Natural killer cell (primary cell): ENCODE results near the gene TMEM150A. TPM values are rescaled to one million over a fixed set of nuclear protein-coding genes. Genes with fewer than 3 reads are reported as not detected.
"Not testable (repeated sequence)": the region's sequence is repeated elsewhere in the genome, so short reads cannot be mapped to it uniquely, and the experiment has no call there.

Experiments
- ATAC-seq, 3 donors: fragments of 150-1000 bp in 2 of 3; fragments of 200-7000 bp in 1 of 3; cut with Tn5 transposase; 1 replicate in 1 of 3; 2 replicates in 2 of 3; pipeline ENCODE4 v1.10.0; 2021; ENCODE audit warnings: mild to moderate bottlenecking in 2 of 3, moderate library complexity in 2 of 3
- DNase-seq, 2 donors: peaks; one replicate each; pipeline versions ENCODE4 v3.0.0 to v3.0.0-alpha.2; 2013 to 2021; ENCODE audit warnings: mixed read lengths in 1 of 2
- H3K27ac ChIP-seq: one replicate; pipeline ENCODE4 v1.5.1; 2013; ENCODE audit warnings: mild to moderate bottlenecking, low read length
- H3K27me3 ChIP-seq: one replicate; pipeline ENCODE4 v1.6.1; 2013; ENCODE audit warnings: low read length; ENCODE audit not compliant: control insufficient read depth, insufficient read depth
- H3K36me3 ChIP-seq: one replicate; pipeline ENCODE4 v1.6.1; 2013; ENCODE audit warnings: low read length; ENCODE audit not compliant: control insufficient read depth, insufficient read depth
- H3K4me1 ChIP-seq: one replicate; pipeline ENCODE4 v1.6.1; 2013; ENCODE audit warnings: low read length; ENCODE audit not compliant: control insufficient read depth, insufficient read depth
- H3K4me3 ChIP-seq: one replicate; pipeline ENCODE4 v1.5.1; 2013; ENCODE audit warnings: low read length
- H3K9me3 ChIP-seq: one replicate; pipeline ENCODE4 v1.6.1; 2013; ENCODE audit warnings: low read length; ENCODE audit not compliant: control insufficient read depth, insufficient read depth
- H3K27ac Mint-ChIP-seq, 2 donors: one replicate each; pipeline ENCODE4 v1.8.0; 2022; ENCODE audit warnings: mild to moderate bottlenecking in 2 of 2, mixed read lengths in 2 of 2, moderate library complexity in 1 of 2
- H3K27me3 Mint-ChIP-seq, 2 donors: one replicate each; pipeline ENCODE4 v1.8.0; 2022; ENCODE audit warnings: low read depth in 2 of 2, mixed read lengths in 2 of 2
- H3K36me3 Mint-ChIP-seq: one replicate; pipeline ENCODE4 v1.8.0; 2022; ENCODE audit warnings: mixed read lengths
- H3K4me1 Mint-ChIP-seq, 2 donors: one replicate each; pipeline ENCODE4 v1.8.0; 2022; ENCODE audit warnings: mixed read lengths in 2 of 2
- H3K4me3 Mint-ChIP-seq: one replicate; pipeline ENCODE4 v1.8.0; 2022; ENCODE audit warnings: mild to moderate bottlenecking, moderate library complexity, mixed read lengths
- H3K9me3 Mint-ChIP-seq, 2 donors: one replicate each; pipeline ENCODE4 v1.8.0; 2022; ENCODE audit warnings: mixed read lengths in 2 of 2
- CTCF ChIP-seq: fragments of 200-600 bp; IDR thresholded peaks from one replicate; pipeline ENCODE4 v1.8.0; 2022; ENCODE audit warnings: antibody characterized with exemption
- WGBS: methylation state at CpG from one replicate; pipeline ENCODE4 v1.1.7; 2013; ENCODE audit warnings: missing lambda C conversion rate; ENCODE audit not compliant: insufficient coverage; 5-methylcytosine and 5-hydroxymethylcytosine counted together
- intact Hi-C: fragments of 100-400 bp; cut with micrococcal nuclease; formaldehyde crosslinking; loops from one replicate; pipeline ENCODE4 v1.14.2; 2022
- total RNA-seq, 4 donors: library from RNA; stranded (reverse); fragments of 120-200 nt in 1 of 4; gene quantifications; one replicate each; pipeline versions ENCODE4 v1.2.3 to v1.2.4, GENCODE V29; 2013 to 2022

Gene TMEM150A
- total RNA-seq, 3 donors from 2014 or later (not counting 1 experiment from before 2014, with no cell fraction given): 10.4 to 13.3 (median 10.9) TPM

- intact Hi-C loops: no loop called here
Observed at GRCh38 chr2:85593023-85593422, 9.5 kb downstream of the TMEM150A start.

GRCh38 chr2:85592299-85592698 is 10.2 kb downstream of the TMEM150A start:
- intact Hi-C loops, H3K27ac Mint-ChIP-seq, H3K27me3 ChIP-seq, H3K9me3 ChIP-seq, H3K36me3 ChIP-seq, ATAC-seq, H3K4me3 ChIP-seq, H3K27me3 Mint-ChIP-seq, DNase-seq, H3K27ac ChIP-seq, H3K9me3 Mint-ChIP-seq, H3K36me3 Mint-ChIP-seq: not testable (repeated sequence)
- H3K4me1 ChIP-seq: peaks cover 33% of the 10 kb centered on the region
- H3K4me1 Mint-ChIP-seq: peaks cover 41 to 53% of the 10 kb centered on the region in 2 donors
- WGBS: 93% methylated on average over 9 of the region's 9 CpGs
- peak overlapping the region; percentile 45 for H3K4me3 Mint-ChIP-seq

More at GRCh38 chr2:85593023-85593422, 9.5 kb downstream of the TMEM150A start:
- Mint-ChIP-seq H3K9me3 (no peaks in the 10 kb centered on the region), H3K36me3 (no peaks in the 10 kb centered on the region), H3K4me1 (peaks cover 35 to 47% of the 10 kb centered on the region in 2 donors), H3K27me3 (no peaks in the 10 kb centered on the region), H3K27ac (peak overlapping the region in 1 of 2 donors; percentile 60), H3K4me3 (peak overlapping the region; percentile 58)
- H3K9me3 ChIP-seq: no peaks in the 10 kb centered on the region
- ATAC-seq (no peak), DNase-seq (no peak)
- H3K27me3 ChIP-seq: no peaks in the 10 kb centered on the region
- peaks cover 8% of the 10 kb centered on the region for H3K36me3 ChIP-seq
- WGBS: 80% methylated on average over 3 of the region's 3 CpGs
- H3K4me3 ChIP-seq: no peak overlapping the region
- H3K4me1 ChIP-seq: peaks cover 31% of the 10 kb centered on the region
- TF ChIP-seq CTCF: no peak
- H3K27ac ChIP-seq: no peak overlapping the region

GRCh38 chr2:85591563-85591962 is 10.9 kb downstream of the TMEM150A start:
- no peak overlapping the region for H3K27ac ChIP-seq
- peak overlapping the region in 1 of 2 donors; percentile 36 for H3K27ac Mint-ChIP-seq
- peaks cover 28% of the 10 kb centered on the region for H3K4me1 ChIP-seq
- ATAC-seq: no peak
- no peaks in the 10 kb centered on the region for H3K9me3 ChIP-seq
- H3K9me3 Mint-ChIP-seq: no peaks in the 10 kb centered on the region
- peak overlapping the region; percentile 40 for H3K4me3 Mint-ChIP-seq
- intact Hi-C loops: no loop called here
- H3K27me3 Mint-ChIP-seq: no peaks in the 10 kb centered on the region
- no peaks in the 10 kb centered on the region for H3K27me3 ChIP-seq
- no peaks in the 10 kb centered on the region for H3K36me3 ChIP-seq
- no peak for DNase-seq
- no peak overlapping the region for H3K4me3 ChIP-seq
- TF ChIP-seq CTCF: no peak
- 93% methylated on average over 12 of the region's 12 CpGs for WGBS
- no peaks in the 10 kb centered on the region for H3K36me3 Mint-ChIP-seq
- H3K4me1 Mint-ChIP-seq: peaks cover 38 to 46% of the 10 kb centered on the region in 2 donors

GRCh38 chr2:85590950-85591349 is 11.5 kb downstream of the TMEM150A start:
- Mint-ChIP-seq H3K4me1 (peaks cover 32 to 42% of the 10 kb centered on the region in 2 donors), H3K4me3 (no peak overlapping the region), H3K36me3 (no peaks in the 10 kb centered on the region), H3K27me3 (no peaks in the 10 kb centered on the region), H3K27ac (no peak overlapping the region), H3K9me3 (no peaks in the 10 kb centered on the region)
- intact Hi-C loops: no loop called here
- Histone ChIP-seq H3K36me3 (no peaks in the 10 kb centered on the region), H3K27me3 (no peaks in the 10 kb centered on the region), H3K9me3 (no peaks in the 10 kb centered on the region), H3K4me1 (peaks cover 22% of the 10 kb centered on the region), H3K27ac (no peak overlapping the region), H3K4me3 (no peak overlapping the region)
- DNase-seq (no peak), ATAC-seq (no peak)
- no peak for TF ChIP-seq CTCF
- 94% methylated on average over 2 of the region's 2 CpGs for WGBS
